ENCODE data around the gene NR0B2. TPM values are rescaled to one million over a fixed set of nuclear protein-coding genes. Genes with fewer than 3 reads are reported as not detected.

NR0B2 gene
- total RNA-seq, 1 donor from 2014 or later, result not detected

DNA sequence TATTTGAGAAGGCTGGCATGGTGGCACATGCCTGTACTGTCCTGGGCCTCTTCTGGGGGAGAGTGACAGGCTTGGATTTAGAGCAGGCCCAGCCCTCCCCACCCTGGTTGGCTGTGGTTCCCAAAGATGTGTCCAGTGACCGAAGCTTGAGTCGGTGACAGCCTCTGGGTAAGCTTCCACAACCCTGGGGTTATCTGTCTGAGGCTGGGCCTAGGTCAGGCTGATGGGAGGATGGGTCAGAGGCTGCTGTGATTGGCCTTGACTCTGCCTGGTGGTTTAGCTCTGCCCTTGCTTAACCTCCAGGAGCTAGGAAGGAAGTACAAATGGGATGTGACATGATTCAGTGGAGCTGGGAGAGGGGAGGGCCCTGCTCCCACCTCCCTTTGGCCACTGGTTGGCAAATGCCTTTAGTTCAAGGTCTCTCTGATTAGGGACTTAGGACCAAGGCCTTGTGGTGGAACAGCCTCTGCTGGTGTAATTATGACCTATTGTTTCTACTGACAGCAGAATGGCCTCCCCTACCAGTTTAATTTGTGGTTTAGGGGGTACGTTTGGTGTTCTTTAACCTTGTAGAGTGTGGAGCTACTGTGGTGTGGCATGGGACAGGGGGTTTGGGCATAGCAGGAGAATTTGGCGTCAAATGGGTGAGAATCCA, 24.4 kb upstream of the NR0B2 start:
- DNase-seq (ENCODE audit: low read depth, low spot score), result no peak

DNA sequence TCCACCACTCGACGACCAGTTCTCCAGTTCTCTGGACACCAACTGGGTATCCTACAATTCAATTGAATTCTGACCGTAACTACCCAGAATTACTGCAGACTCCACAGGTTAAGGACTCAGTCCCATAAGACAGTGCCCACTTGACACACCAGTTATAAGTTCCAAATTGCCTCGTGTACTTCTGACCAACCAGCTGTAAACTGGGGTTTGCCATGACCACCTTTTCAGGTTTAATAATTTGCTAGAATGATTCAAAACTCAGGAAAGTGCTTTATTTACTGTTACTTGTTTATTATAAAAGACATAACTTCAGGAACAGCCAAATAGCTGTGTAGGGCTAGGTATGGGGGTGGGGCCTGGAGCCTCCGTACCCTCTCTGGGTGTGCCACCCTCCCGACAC, 23.0 kb upstream of the NR0B2 start:
- DNase-seq (ENCODE audit: low read depth, low spot score), result no peak

DNA sequence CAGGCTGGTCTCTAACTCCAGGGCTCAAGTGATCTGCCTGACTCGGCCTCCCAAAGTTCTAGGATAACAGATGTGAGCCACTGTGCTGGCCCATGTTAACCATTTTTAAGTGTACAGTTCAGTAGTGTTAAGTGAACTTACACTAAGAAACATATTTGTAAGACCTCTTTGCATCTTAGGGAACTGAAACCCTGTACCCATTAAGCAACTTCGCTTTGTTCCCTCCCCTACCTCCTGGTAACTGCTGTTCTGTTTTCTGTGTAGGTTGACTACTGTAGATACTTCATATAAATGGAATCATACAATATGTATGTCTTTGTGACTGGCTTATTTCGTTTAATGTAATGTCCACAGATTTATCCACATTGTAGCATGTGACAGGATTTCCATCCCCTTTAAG, 18.8 kb upstream of the NR0B2 start:
- no peak for DNase-seq (ENCODE audit: low read depth, low spot score)

- peak; percentile 57 for DNase-seq (ENCODE audit: low read depth, low spot score)
Measured at GRCh38 chr1:26923711-26924110, 9.9 kb upstream of the NR0B2 start.

- DNase-seq (ENCODE audit: low read depth, low spot score), result no peak
Measured at GRCh38 chr1:26922901-26923300, 9.1 kb upstream of the NR0B2 start.

DNA sequence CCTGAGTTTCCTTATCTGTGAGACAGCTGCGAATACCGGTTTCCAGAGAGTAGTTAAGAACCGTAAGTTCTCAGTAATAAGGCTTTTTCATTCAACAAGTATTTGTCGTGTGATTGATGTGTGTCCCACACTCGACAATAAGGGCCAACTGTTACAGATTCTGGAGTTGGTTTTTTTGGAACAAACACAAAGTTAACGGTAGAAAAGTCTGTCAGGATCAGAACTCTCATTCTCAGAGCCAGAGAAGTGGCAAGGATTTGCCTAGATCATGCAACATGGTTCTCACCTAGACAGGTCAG, 8.6 kb upstream of the NR0B2 start:
- no peak for DNase-seq (ENCODE audit: low read depth, low spot score)

DNA sequence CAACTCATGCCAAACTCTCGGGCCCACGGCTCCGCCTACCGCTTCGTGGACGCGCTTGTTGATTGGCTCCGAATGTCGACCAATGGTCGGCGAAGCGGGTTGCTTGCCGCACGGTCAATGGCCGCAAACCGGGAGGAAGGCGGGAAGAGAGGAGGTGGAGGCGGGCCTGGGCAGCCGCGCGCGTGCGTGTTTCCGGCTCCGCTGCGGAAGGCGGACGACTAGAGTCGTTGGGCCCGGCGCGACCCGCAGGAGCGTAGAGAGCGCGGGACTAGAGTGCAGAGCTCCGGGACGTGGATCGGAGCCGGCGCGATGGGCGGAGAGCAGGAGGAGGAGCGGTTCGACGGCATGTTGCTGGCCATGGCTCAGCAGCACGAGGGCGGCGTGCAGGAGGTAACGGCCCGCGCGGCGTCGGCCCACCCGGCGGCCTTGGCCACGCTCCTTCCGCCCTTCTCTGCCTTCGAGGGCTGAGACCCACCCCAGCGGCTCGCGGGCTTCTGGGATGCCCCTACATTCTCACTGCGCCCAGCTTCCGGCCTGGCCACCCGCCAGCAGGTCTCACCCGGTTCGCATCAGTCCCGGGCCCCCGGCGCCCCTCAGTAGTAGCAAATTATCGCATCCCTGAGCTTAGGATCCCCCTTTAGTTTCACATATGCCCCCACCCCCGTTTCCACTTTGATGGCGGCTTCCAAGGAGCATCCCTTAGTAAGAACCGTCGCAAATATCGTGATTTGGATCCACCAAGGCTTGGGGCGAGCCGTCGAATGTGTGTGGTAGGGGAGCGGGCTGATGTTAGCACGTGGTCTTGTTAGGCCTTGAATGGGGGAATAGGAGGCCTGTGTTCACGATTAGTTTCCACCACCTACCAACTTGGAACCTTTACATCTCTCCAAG, 8.0 kb upstream of the NR0B2 start, which contains the start of gene NUDC:
Gene NUDC (plus strand): TSS at position 204 of the 891 bp plus-strand sequence. CDS start 106 bp downstream, at position 310.
- DNase-seq (ENCODE audit: low read depth, low spot score), result peak; percentile 93

DNA sequence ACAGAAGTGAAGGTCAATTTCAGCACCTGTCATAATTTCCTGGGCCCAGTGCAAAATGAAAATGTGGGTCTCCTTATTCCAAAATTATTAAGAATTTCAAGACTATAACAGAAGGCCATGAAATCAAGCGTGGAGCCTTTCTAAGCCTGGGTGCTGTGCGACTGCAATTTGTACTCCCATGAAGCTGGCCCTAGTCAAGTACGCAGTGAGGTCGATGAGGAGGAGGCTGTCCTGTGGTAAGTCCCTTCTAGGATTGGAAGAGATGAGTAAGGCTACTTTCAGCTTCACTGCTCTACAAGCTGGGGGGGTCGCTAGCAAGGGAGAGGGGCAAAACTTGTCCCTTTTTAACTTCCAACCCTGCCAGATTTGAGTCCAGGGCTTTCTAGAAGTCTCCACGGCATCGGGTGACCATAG, 7.4 kb upstream of the NR0B2 start:
- no peak for DNase-seq (ENCODE audit: low read depth, low spot score)

- DNase-seq (ENCODE audit: low read depth, low spot score), result no peak
Measured at GRCh38 chr1:26915204-26915842, 1.5 kb upstream of the NR0B2 start.

DNA sequence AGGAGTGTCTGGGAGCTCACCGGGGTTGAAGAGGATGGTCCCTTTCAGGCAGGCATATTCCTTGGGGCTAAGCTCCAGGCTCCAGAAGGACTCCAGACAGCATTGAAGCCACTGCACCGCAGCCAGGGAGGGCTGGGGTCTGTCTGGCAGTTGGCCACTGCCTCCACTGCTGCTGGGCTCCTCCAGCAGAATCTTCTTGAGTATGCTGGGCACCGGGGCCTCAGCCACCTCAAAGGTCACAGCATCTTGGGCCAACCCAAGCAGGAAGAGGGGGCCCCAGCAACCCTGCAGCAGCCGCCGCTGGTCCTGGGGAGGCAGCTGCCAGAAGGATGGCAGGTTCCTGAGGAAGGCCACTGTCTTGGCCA, 404 bp downstream of the NR0B2 start:
- DNase-seq (ENCODE audit: low read depth, low spot score), result no peak

GRCh38 chr1:26912147-26912490, 1.7 kb downstream of the NR0B2 start:
- no peak for DNase-seq (ENCODE audit: low read depth, low spot score)

DNA sequence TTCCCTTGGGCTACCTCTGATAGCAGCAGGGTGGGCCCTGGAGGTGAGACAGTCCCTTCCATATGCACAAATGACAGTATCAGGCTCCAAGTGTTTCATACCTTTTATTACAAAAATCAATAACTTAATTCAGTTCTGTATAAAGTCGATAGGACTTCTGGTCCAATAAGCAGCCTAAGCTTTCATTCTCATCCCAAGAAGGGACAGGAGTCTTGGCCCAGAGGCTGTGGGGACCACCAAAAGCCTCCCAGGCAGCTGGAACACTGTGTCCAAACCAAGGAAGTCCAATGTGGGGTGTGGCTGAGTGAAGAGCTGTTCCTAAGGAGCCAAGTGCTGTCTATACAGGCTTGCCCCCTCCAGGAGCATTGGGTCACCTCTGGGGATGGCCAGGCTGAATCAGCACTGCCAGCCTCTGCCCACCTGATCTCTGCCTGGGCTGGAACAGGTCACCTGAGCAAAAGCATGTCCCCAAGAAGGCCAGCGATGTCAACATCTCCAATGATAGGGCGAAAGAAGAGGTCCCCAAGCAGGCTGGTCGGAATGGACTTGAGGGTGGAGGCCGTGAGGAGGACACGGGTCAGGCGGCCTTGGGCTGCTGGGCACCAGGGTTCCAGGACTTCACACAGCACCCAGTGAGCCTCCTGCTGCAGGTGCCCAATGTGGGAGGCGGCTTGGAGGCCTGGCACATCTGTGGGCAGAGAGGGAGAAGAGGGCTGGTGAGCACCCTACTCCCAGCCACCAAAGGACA, 2.2 kb downstream of the NR0B2 start:
- DNase-seq (ENCODE audit: low read depth, low spot score), result no peak

DNA sequence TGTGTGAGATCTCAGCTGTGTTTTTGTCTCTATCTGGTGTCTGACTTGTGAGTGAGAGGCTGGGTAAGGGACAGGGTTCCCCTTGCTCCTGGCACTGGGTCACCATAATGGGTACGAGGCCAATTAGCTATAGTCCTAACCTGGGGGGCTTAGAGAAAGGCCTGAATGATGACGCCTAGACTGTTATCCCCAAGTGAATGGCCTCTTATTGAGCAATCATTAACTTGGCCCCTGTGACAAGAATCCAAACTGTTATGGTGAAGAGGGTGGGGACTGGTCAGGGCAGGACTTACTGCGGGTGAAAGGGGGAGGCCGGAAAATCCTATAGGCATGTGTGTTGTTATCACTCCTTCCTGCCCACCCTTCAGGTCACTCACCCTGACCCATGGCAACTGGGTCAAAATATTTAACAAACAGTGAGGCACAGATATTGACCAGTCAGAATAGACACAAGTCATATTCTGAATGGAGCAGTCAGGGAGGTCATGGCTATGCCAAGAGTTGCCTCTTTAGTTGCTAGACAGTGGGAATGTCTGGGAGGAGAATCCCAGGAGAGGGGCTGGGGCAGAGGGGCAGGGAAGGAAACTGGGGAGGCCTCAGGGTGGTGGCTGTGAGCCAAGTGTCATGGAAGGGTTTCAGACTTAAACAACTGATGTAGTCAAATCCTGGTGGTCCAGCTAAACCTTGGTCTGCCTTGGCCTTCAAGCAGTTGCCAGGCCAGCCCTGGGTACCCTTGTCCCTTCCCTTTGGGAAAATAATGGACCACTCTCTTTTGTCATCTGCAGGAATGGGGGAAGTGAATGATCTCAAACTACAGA, 3.2 kb downstream of the NR0B2 start:
- no peak for DNase-seq (ENCODE audit: low read depth, low spot score)

- DNase-seq (ENCODE audit: low read depth, low spot score), result no peak
Measured at GRCh38 chr1:26909951-26910342, 3.8 kb downstream of the NR0B2 start.

DNA sequence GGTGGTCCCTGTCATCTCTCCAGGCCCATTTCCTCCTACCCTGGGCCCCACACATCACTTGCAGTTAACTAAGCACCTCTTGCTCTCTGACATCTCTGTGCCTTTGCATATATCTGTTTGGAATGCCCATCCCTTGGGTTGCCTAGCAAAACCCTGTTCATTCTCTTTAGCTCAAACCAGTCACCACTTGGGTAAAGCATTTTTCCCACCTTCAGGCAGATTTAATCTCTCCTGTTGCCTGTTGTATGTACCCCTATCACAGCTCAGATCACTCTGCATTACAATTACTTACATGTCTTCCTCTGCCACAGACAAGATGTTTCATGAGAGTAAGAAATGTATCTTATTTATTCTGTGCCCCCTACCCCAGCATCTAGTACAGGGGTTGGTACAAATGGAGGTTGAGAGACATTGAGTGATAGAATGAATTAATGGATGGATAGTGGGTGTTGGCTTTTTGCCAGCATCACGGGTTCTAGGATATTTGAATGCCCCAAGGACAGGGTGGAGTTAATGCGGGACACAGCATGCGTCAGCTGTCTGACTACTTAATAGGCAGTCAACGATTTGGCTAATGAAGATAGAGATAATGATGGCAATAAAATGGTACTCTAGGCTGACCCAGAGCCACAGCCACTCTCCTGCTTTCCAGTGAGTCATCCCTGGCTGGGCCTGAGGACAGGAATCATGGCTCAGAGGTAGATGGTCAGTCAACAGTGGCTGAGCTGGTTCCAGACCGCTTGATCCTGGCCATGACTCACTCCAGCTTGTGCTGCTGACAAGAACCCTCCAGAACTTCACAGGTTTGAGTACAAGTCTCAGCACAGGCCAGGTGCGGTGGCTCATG, 6.5 kb downstream of the NR0B2 start:
- peak; percentile 35 for DNase-seq (ENCODE audit: low read depth, low spot score)

GRCh38 chr1:26900815-26901511, 12.8 kb downstream of the NR0B2 start:
- DNase-seq (ENCODE audit: low read depth, low spot score), result no peak

- DNase-seq (ENCODE audit: low read depth, low spot score), result peak; percentile 73
Measured at GRCh38 chr1:26900001-26900814, 13.6 kb downstream of the NR0B2 start, which contains the start of gene GPATCH3. Gene GPATCH3, minus strand, starts transcription at chr1:26900467. Its CDS starts 25 bp downstream, at chr1:26900442.

DNA sequence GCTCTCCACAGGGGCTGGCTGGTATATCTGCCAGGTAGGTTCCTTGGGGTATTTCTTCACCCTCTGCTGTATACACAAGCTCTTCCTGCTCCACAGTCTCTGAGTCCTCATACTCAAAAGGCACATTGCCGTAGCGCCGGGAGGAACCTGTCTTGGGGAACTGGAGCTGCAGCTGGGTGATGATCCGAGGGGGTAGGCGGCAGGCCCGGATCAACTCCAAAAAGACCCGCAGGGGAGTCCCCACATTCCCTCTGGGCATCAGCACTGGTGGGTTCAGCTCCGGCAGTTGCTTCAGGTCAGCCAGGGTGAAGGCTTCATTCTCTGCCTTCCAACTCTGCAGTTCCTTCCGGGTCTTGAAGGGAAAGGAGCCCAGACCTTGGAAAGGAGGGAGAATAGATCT, 16.4 kb downstream of the NR0B2 start:
- DNase-seq (ENCODE audit: low read depth, low spot score), result no peak

GRCh38 chr1:26894263-26894662, 19.5 kb downstream of the NR0B2 start:
- no peak for DNase-seq (ENCODE audit: low read depth, low spot score)

Data from pulmonary artery endothelial cell (primary cell).